Ovary (tissue), 9 donors: ENCODE data around the gene ZCCHC2. TPM values are rescaled to one million over a fixed set of nuclear protein-coding genes. Genes with fewer than 3 reads are reported as not detected.

ENCODE experiments used
- DNase-seq, 5 donors: peaks; one replicate each; pipeline ENCODE4 v3.0.0-alpha.2; 2019 to 2020
- H3K27ac ChIP-seq, 2 donors: fragments of 200-600 bp; one replicate each; pipeline versions ENCODE4 v1.5.1 to v1.8.0; 2019 to 2022
- H3K27me3 ChIP-seq: fragments of 200-600 bp; one replicate; pipeline ENCODE4 v1.8.0; 2022
- H3K36me3 ChIP-seq: fragments of 200-600 bp; sonication (generic); one replicate; pipeline ENCODE4 v1.5.1; 2019
- H3K4me1 ChIP-seq: one replicate; pipeline ENCODE4 v1.8.1; 2013; ENCODE audit warnings: mild to moderate bottlenecking, moderate library complexity; ENCODE audit not compliant: insufficient read depth
- H3K4me3 ChIP-seq: fragments of 200-600 bp; sonication (generic); one replicate; pipeline ENCODE4 v1.5.1; 2017
- H3K9me3 ChIP-seq, 2 donors: fragments of 200-600 bp in 1 of 2; sonication (generic) in 1 of 2; one replicate each; pipeline versions ENCODE4 v1.5.1 to v1.8.1; 2013 to 2019; ENCODE audit warnings: mild to moderate bottlenecking in 1 of 2, moderate library complexity in 1 of 2
- EP300 ChIP-seq: sonication (generic); formaldehyde crosslinking; IDR thresholded peaks from one replicate; pipeline ENCODE4 v1.6.1; 2017; ENCODE audit warnings: antibody characterized with exemption
- POLR2A ChIP-seq: fragments of 450-650 bp; IDR thresholded peaks from one replicate; pipeline ENCODE4 v1.6.1; 2017; ENCODE audit warnings: antibody characterized with exemption, mild to moderate bottlenecking, moderate library complexity
- WGBS, 3 donors: extraction: QIAGEN DNeasy Blood & Tissue Kit in 1 of 3; methylation state at CpG; one replicate each; pipeline versions ENCODE4 v1.1.5 to v1.1.7; 2013 to 2017; 5-methylcytosine and 5-hydroxymethylcytosine counted together
- intact Hi-C, 4 donors: fragments of 100-400 bp; cut with DNase I; formaldehyde crosslinking; loops; one replicate each; pipeline versions ENCODE4 v1.11.0 to v1.15.1; 2022 to 2023
- polyA plus RNA-seq, 2 donors: library from polyadenylated mRNA; stranded (reverse); fragments of 200-250 nt in 1 of 2; fragments of 350-450 nt in 1 of 2; fragmentation: Illumina TruSeq in 1 of 2; extraction: RNeasy Lipid Tissue Mini Kit (QIAGEN cat#74804) in 1 of 2; gene quantifications; one replicate each; pipeline ENCODE4 v1.2.3, GENCODE V29; 2013 to 2014
- total RNA-seq, 7 donors: library from RNA; depleted of rRNA in 2 of 7; stranded (reverse); fragments of >200 nt in 2 of 7; fragmentation: NEBNext Ultra II Directional in 3 of 7; extraction: Animal tissue kit (Norgen Biotek cat#: 25700) in 3 of 7; gene quantifications; one replicate each; pipeline versions ENCODE4 v1.1.0 to v1.2.4, GENCODE V29; 2016 to 2023
- TF ChIP-seq, protein P1 (sequence below), 3 donors: fragments of 450-650 bp in 2 of 3; fragments of 200-600 bp in 1 of 3; IDR thresholded peaks; one replicate each; pipeline versions ENCODE4 v1.5.1 to v1.8.0; 2016 to 2022; ENCODE audit warnings: antibody characterized with exemption in 3 of 3, mild to moderate bottlenecking in 1 of 3
- donor health status: DM: no; HTN: no; CAD: no; lungs with moderate emphysema.
- donor health status: DM: no; HTN: no; CAD: no.
- donor health status: Bipolar disorder and iron deficiency.
- donor health status: DM: yes; HTN: yes; CAD: no.
- donor health status: DM: no; HTN: no; CAD: no.
- donor health status: DM: yes; HTN: yes; CAD: no.

The ZCCHC2 gene
- total and polyA plus RNA-seq, 9 donors = 7.7 to 24.5 (median 21.9) TPM

- no peaks in the 10 kb centered on the region for H3K4me1 ChIP-seq
- no peak for DNase-seq
- H3K27me3 ChIP-seq = no peaks in the 10 kb centered on the region
- TF ChIP-seq POLR2A = no peak
- no peak for TF ChIP-seq EP300
- TF ChIP-seq, protein P1, sequence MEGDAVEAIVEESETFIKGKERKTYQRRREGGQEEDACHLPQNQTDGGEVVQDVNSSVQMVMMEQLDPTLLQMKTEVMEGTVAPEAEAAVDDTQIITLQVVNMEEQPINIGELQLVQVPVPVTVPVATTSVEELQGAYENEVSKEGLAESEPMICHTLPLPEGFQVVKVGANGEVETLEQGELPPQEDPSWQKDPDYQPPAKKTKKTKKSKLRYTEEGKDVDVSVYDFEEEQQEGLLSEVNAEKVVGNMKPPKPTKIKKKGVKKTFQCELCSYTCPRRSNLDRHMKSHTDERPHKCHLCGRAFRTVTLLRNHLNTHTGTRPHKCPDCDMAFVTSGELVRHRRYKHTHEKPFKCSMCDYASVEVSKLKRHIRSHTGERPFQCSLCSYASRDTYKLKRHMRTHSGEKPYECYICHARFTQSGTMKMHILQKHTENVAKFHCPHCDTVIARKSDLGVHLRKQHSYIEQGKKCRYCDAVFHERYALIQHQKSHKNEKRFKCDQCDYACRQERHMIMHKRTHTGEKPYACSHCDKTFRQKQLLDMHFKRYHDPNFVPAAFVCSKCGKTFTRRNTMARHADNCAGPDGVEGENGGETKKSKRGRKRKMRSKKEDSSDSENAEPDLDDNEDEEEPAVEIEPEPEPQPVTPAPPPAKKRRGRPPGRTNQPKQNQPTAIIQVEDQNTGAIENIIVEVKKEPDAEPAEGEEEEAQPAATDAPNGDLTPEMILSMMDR (IDR thresholded peaks at IDR 0.05) = no peak
- intact Hi-C loops = no loop called here
- no peaks in the 10 kb centered on the region for H3K9me3 ChIP-seq
- no peak overlapping the region for H3K4me3 ChIP-seq
- 88 to 91% (median 90%) methylated on average over 10 of the region's 10 CpGs for WGBS, 3 donors
- no peaks in the 10 kb centered on the region for H3K36me3 ChIP-seq
- H3K27ac ChIP-seq = no peak overlapping the region
Observed at GRCh38 chr18:62499263-62499650, 23.6 kb upstream of the ZCCHC2 start.

DNA sequence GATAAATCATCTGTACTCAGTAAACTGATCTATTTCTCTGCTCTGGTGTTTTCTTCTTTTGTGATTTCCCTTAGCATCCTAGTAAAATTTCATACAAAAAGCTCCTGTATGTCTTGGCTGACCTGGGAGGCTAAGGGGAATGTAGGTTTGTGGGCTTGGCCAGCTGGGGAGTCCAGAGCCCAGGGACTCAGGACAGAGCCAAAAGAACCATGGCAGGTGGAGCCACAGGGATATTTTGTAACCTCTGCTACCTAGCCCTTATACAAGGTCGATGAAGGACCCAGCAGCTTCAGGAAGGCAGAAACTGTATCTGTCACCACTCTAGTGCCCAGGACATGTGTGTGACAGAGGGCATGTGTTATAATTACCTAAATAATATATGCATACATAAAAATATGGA, 22.7 kb upstream of the ZCCHC2 start:
- no peaks in the 10 kb centered on the region for H3K36me3 ChIP-seq
- no peaks in the 10 kb centered on the region for H3K9me3 ChIP-seq
- no peak overlapping the region for H3K27ac ChIP-seq
- no peaks in the 10 kb centered on the region for H3K4me1 ChIP-seq
- intact Hi-C loops = no loop called here
- no peaks in the 10 kb centered on the region for H3K27me3 ChIP-seq
- WGBS, 3 donors = 88 to 97% (median 89%) methylated on average over 1 of the region's 1 CpG
- no peak for DNase-seq
- no peak overlapping the region for H3K4me3 ChIP-seq
- TF ChIP-seq POLR2A (no peak), EP300 (no peak)
- TF ChIP-seq, protein P1 (IDR thresholded peaks at IDR 0.05) = no peak

DNA sequence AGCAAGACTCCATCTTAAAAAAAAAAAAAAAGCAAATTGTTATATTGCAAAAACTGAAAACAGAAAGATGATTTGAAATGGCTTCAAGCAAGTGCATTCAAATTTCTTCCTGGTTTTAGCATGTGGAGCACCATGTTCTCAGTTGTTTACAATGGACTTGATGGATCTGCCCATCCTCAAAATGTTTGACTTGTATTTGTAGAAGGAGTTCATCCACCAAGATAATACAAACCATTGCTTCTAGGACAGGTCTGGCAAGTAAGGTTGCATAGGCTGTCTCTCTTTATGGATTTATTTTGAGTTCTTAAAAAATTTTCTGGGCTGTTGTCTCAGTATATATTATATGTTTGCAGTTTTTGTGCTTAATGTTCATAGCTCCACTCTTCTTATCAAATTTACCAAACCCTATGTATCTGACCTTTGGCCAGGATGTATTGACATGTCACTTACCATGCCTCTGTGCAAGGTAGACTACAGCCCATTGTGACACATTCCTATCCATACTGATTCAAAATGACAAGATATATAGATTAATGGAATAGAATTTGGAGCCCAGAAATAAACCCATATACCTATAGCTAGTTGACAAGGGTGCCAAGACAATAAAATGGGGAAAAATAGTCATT, 21.7 kb upstream of the ZCCHC2 start:
- no peak for TF ChIP-seq EP300
- no peak for TF ChIP-seq POLR2A
- TF ChIP-seq, protein P1 (IDR thresholded peaks at IDR 0.05) = no peak
- H3K4me3 ChIP-seq = no peak overlapping the region
- peaks cover 4% of the 10 kb centered on the region for H3K4me1 ChIP-seq
- intact Hi-C loops = no loop called here
- no peaks in the 10 kb centered on the region for H3K9me3 ChIP-seq
- no peak overlapping the region for H3K27ac ChIP-seq
- no peaks in the 10 kb centered on the region for H3K36me3 ChIP-seq
- H3K27me3 ChIP-seq = no peaks in the 10 kb centered on the region
- no peak for DNase-seq

DNA sequence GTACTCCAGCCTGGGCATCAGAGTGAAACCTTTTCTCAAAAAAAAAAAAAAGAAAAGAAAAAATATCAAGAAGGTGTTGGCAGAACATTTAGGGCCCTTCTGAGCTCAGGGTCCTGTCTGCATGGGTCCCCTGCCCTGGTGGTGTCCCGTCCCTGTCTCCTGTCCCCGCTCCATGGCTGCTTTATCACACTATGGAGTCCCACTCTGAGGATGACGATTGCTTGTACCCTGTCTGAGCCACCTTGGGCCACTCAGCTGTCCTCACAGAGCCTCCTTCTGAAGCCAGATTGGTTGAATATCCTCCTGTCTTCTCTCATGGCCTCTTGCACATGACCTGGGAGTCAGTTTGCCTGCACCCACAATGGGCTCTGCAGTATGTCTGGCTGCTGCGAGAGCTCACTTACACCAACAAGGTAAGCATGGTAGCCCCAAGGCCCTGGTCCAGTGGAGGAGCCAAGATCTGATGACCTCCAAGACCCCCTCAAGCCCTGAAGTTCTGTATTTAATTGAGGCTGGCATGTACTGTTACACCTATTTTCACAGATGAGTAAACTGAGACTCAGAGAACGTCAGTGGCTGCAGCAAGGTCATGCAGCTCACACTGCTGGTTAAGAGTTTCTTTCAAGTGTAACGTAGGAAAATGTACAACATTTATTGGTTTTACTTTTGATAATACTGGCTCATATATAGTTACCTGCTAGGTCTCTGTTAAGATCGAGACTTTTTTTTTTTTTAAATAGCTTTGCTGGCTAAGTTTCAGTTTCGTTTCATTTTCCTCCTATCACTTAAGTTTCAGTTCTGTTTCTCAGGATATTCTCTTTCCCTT, 16.9 kb upstream of the ZCCHC2 start:
- intact Hi-C loops = no loop called here

More for the DNA sequence above, 16.9 kb upstream of the ZCCHC2 start:
- Histone ChIP-seq H3K27ac (no peak overlapping the region), H3K27me3 (no peaks in the 10 kb centered on the region), H3K4me3 (peak overlapping the region; percentile 28), H3K9me3 (no peaks in the 10 kb centered on the region), H3K4me1 (peaks cover 4% of the 10 kb centered on the region), H3K36me3 (no peaks in the 10 kb centered on the region)
- WGBS, 3 donors = 46 to 53% (median 48%) methylated on average over 8 of the region's 8 CpGs
- TF ChIP-seq, protein P1 (IDR thresholded peaks at IDR 0.05) = no peak
- TF ChIP-seq POLR2A = no peak
- TF ChIP-seq EP300 = no peak
- no peak for DNase-seq
